HL-60 (cell line): ENCODE data around the gene ENOX2.

Source experiments
- DNase-seq, 2 experiments: peaks; one replicate each; pipeline ENCODE4 v3.0.0-alpha.2; 2010 to 2020; ENCODE audit warnings: low read depth in 1 of 2, low spot score in 1 of 2
- H3K27ac ChIP-seq: fragments of 250-450 bp; sonication (Bioruptor Pico); replicated peaks from 2 replicates; pipeline ENCODE4 v1.5.1; 2020; ENCODE audit warnings: mild to moderate bottlenecking, moderate library complexity
- H3K27me3 ChIP-seq: fragments of 250-450 bp; sonication (Bioruptor Pico); 2 replicates; pipeline ENCODE4 v1.5.1; 2021; ENCODE audit warnings: mild to moderate bottlenecking, moderate library complexity; ENCODE audit not compliant: insufficient read depth, poor library complexity, severe bottlenecking
- H3K4me3 ChIP-seq: replicated peaks from 2 replicates; pipeline ENCODE4 v1.5.1; 2011; ENCODE audit warnings: mild to moderate bottlenecking, control low read depth, low read length; ENCODE audit not compliant: insufficient read depth
- GABPA ChIP-seq: IDR thresholded peaks from 2 replicates; pipeline ENCODE4 v1.6.1; 2012; ENCODE audit warnings: low read depth
- POLR2AphosphoS5 ChIP-seq: IDR thresholded peaks from 2 replicates; pipeline ENCODE4 v1.6.1; 2012; ENCODE audit warnings: low read depth
- SPI1 ChIP-seq: IDR thresholded peaks from 2 replicates; pipeline ENCODE4 v1.6.1; 2012; ENCODE audit warnings: low read depth, mild to moderate bottlenecking, borderline replicate concordance
- TF ChIP-seq, protein P1 (sequence below): IDR thresholded peaks from one replicate; pipeline ENCODE4 v1.5.1; 2011; ENCODE audit warnings: low read length, control low read depth, inconsistent platforms; ENCODE audit not compliant: insufficient read depth
- TF ChIP-seq, protein P2 (sequence below): IDR thresholded peaks from 2 replicates; pipeline ENCODE4 v1.6.1; 2012; ENCODE audit warnings: low read depth; ENCODE audit not compliant: insufficient replicate concordance

Gene ENOX2

DNA sequence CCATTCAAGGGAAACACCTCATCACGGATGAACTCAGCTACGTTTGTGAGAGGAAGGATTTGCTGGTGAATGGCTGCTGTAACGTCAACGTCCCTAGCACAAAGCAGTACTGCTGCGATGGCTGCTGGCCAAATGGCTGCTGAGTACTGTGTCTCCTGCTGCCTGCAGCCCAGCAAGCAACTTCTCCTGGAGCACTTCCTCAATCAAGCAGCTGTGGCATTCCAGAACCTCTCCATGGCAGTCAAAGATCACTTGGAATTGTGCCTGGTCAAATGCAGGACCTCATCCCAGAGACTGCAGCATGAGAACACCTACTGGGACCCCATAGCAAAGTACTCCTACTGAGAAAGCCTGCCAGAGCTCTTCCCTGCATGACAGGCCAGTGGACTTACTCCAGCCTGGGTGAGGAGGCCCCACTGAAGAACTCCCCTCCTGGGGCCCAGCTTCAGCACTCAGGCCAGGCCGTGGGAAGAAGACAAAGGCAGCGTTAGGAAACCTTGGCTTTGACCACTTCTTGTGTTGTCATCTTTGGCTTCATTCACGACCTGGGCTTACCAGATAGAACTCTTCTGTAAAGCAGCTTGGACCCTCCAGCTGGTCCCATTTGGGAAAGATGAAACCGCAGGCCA lies 256.9 kb downstream of the ENOX2 start:
- no peaks in the 10 kb centered on the region for H3K27me3 ChIP-seq
- no peak overlapping the region for H3K4me3 ChIP-seq
- no peak for DNase-seq
- H3K27ac ChIP-seq, result no peak overlapping the region
- TF ChIP-seq, protein P1, sequence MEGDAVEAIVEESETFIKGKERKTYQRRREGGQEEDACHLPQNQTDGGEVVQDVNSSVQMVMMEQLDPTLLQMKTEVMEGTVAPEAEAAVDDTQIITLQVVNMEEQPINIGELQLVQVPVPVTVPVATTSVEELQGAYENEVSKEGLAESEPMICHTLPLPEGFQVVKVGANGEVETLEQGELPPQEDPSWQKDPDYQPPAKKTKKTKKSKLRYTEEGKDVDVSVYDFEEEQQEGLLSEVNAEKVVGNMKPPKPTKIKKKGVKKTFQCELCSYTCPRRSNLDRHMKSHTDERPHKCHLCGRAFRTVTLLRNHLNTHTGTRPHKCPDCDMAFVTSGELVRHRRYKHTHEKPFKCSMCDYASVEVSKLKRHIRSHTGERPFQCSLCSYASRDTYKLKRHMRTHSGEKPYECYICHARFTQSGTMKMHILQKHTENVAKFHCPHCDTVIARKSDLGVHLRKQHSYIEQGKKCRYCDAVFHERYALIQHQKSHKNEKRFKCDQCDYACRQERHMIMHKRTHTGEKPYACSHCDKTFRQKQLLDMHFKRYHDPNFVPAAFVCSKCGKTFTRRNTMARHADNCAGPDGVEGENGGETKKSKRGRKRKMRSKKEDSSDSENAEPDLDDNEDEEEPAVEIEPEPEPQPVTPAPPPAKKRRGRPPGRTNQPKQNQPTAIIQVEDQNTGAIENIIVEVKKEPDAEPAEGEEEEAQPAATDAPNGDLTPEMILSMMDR, result no peak
- no peak for TF ChIP-seq GABPA
- TF ChIP-seq SPI1, result no peak
- TF ChIP-seq POLR2AphosphoS5, result no peak
- TF ChIP-seq, protein P2, sequence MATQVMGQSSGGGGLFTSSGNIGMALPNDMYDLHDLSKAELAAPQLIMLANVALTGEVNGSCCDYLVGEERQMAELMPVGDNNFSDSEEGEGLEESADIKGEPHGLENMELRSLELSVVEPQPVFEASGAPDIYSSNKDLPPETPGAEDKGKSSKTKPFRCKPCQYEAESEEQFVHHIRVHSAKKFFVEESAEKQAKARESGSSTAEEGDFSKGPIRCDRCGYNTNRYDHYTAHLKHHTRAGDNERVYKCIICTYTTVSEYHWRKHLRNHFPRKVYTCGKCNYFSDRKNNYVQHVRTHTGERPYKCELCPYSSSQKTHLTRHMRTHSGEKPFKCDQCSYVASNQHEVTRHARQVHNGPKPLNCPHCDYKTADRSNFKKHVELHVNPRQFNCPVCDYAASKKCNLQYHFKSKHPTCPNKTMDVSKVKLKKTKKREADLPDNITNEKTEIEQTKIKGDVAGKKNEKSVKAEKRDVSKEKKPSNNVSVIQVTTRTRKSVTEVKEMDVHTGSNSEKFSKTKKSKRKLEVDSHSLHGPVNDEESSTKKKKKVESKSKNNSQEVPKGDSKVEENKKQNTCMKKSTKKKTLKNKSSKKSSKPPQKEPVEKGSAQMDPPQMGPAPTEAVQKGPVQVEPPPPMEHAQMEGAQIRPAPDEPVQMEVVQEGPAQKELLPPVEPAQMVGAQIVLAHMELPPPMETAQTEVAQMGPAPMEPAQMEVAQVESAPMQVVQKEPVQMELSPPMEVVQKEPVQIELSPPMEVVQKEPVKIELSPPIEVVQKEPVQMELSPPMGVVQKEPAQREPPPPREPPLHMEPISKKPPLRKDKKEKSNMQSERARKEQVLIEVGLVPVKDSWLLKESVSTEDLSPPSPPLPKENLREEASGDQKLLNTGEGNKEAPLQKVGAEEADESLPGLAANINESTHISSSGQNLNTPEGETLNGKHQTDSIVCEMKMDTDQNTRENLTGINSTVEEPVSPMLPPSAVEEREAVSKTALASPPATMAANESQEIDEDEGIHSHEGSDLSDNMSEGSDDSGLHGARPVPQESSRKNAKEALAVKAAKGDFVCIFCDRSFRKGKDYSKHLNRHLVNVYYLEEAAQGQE, result no peak

DNA sequence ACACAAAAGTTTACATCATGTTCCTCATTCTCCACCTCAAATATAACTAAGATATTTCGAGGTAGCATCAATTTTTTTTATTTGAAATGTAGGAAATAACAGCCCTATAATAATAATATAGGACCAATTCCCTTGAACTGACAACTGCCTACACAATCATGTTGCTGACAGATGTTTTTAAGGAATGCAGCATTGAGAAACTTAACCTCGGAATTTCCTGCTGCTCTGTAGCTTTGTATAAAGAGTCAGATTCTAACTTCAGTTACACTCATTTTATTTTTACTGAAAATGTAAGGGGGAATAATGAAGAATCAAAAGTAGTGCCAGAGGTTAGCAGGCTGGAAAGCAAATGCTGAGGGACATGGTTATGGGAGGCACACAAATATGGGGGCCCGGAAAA lies 265.4 kb downstream of the ENOX2 start:
- Histone ChIP-seq H3K27ac (no peak overlapping the region), H3K27me3 (no peaks in the 10 kb centered on the region), H3K4me3 (no peak overlapping the region)
- DNase-seq, result no peak
- no peak for TF ChIP-seq POLR2AphosphoS5

DNA sequence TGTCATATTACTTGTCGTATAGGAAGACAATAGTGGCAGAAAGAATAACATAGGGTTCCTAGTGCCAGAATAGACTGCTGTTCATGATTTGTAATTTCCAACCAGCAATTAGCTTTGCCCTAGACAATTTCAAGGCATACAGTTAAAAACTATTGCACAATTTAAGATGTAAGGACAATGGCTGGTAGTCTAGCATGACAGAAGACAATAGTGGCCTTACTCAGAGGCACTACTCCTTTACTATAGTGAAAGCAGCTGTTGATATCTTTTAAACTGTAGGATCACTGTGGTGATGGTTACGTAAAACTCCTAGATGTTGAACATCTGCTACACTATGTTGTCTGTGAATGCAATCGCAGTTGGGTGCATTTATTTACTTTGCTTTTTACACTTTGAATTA lies 266.7 kb downstream of the ENOX2 start:
- no peak overlapping the region for H3K4me3 ChIP-seq
- no peak overlapping the region for H3K27ac ChIP-seq
- TF ChIP-seq SPI1, result no peak
- TF ChIP-seq, protein P1, result no peak
- no peak for TF ChIP-seq POLR2AphosphoS5
- no peak for TF ChIP-seq GABPA
- TF ChIP-seq, protein P2, result no peak
- DNase-seq, result no peak
- no peaks in the 10 kb centered on the region for H3K27me3 ChIP-seq

DNA sequence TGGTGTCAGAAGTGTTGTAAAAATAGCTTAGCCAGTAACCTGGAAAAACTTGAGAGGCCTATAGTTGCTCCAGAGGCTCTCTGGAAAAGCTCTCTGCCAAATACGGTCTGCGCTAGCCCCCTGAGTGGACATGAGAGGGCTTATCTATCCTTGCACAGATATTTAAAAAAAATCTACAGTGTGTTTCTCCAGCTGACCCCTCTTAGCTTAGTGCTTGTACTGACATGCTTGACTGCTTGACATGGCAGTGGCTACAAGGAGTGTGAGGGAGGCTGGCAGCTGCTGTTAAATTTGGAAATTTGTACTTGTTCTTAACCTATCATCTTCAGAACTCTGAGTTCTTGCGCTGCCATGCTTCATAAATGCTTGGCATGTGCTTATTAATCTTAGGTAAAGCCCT lies 272.0 kb downstream of the ENOX2 start:
- no peak for TF ChIP-seq POLR2AphosphoS5
- TF ChIP-seq GABPA, result no peak
- no peak for TF ChIP-seq SPI1
- TF ChIP-seq, protein P1, result no peak
- TF ChIP-seq, protein P2, result no peak
- no peak for DNase-seq
- Histone ChIP-seq H3K4me3 (no peak overlapping the region), H3K27ac (no peak overlapping the region), H3K27me3 (no peaks in the 10 kb centered on the region)
